Ishikawa (cell line): Measurements from ENCODE around the gene LYPD3.

Experiments used
- CEBPB ChIP-seq: IDR thresholded peaks from 2 replicates; pipeline ENCODE4 v1.6.1; 2012
- CREB1 ChIP-seq: IDR thresholded peaks from 2 replicates; pipeline ENCODE4 v1.6.1; 2012; ENCODE audit warnings: low read depth
- EGR1 ChIP-seq: IDR thresholded peaks from 2 replicates; pipeline ENCODE4 v1.6.1; 2012
- EP300 ChIP-seq: IDR thresholded peaks from 2 replicates; pipeline ENCODE4 v1.6.1; 2012; ENCODE audit warnings: borderline replicate concordance
- FOXM1 ChIP-seq: IDR thresholded peaks from 2 replicates; pipeline ENCODE4 v1.6.1; 2012; ENCODE audit warnings: low read depth, borderline replicate concordance
- NFIC ChIP-seq: IDR thresholded peaks from 2 replicates; pipeline ENCODE4 v1.6.1; 2012
- RAD21 ChIP-seq: IDR thresholded peaks from 2 replicates; pipeline ENCODE4 v1.6.1; 2012; ENCODE audit warnings: low read depth
- REST ChIP-seq: IDR thresholded peaks from 2 replicates; pipeline ENCODE4 v1.6.1; 2012; ENCODE audit warnings: low read depth, mild to moderate bottlenecking
- TAF1 ChIP-seq: IDR thresholded peaks from 2 replicates; pipeline ENCODE4 v1.6.1; 2012; ENCODE audit warnings: low read depth, mild to moderate bottlenecking
- TCF12 ChIP-seq: IDR thresholded peaks from 2 replicates; pipeline ENCODE4 v1.6.1; 2012; ENCODE audit warnings: low read depth
- TEAD4 ChIP-seq: IDR thresholded peaks from 2 replicates; pipeline ENCODE4 v1.6.1; 2012
- YY1 ChIP-seq: IDR thresholded peaks from 2 replicates; pipeline ENCODE4 v1.6.1; 2012; ENCODE audit warnings: low read depth
- ZBTB7A ChIP-seq: IDR thresholded peaks from 2 replicates; pipeline ENCODE4 v1.6.1; 2012; ENCODE audit warnings: low read depth
- TF ChIP-seq, protein P1 (sequence below): IDR thresholded peaks from 2 replicates; pipeline ENCODE4 v1.6.1; 2012
- TF ChIP-seq, protein P2 (sequence below): IDR thresholded peaks from 2 replicates; pipeline ENCODE4 v1.6.1; 2012

The LYPD3 gene

DNA sequence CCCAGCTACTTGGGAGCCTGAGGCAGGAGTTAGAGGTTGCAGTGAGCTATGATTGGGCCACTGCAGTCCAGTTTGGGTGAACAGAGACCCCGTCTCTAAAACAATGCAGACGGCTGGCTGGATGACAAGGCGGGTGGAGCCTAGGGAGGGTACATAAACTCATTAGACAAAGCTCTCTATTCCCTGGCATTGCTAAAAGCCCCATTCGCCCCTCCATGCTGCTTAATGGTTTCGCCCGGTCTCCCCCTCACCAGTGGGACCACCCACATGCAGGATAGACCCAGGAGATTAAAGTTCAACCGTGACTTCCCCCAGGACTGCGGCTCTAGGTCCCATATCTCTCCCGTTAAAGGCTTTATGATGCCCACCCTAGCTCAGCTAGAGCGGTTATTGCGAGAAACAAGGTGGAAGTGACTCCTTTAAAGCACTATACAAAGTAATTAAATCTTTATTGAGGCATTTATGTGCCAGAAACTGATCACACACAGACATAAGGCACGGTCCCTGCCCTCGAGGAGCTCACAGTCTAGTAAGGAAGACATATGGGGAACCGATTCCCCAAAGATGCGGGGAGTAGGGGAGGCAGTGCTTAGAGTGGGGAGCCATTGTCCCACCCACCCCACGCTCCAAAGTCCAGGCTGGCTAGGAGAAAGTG, 4.9 kb downstream of the LYPD3 start:
- no peak for TF ChIP-seq CREB1
- no peak for TF ChIP-seq TCF12
- TF ChIP-seq TAF1, result no peak
- no peak for TF ChIP-seq REST
- TF ChIP-seq FOXM1, result no peak
- TF ChIP-seq CEBPB, result no peak
- TF ChIP-seq, protein P1, sequence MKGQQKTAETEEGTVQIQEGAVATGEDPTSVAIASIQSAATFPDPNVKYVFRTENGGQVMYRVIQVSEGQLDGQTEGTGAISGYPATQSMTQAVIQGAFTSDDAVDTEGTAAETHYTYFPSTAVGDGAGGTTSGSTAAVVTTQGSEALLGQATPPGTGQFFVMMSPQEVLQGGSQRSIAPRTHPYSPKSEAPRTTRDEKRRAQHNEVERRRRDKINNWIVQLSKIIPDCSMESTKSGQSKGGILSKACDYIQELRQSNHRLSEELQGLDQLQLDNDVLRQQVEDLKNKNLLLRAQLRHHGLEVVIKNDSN, result no peak
- TF ChIP-seq, protein P2, sequence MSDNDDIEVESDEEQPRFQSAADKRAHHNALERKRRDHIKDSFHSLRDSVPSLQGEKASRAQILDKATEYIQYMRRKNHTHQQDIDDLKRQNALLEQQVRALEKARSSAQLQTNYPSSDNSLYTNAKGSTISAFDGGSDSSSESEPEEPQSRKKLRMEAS, result no peak
- no peak for TF ChIP-seq EP300
- TF ChIP-seq YY1, result no peak
- no peak for TF ChIP-seq RAD21
- no peak for TF ChIP-seq ZBTB7A
- TF ChIP-seq NFIC, result no peak
- TF ChIP-seq TEAD4, result no peak

DNA sequence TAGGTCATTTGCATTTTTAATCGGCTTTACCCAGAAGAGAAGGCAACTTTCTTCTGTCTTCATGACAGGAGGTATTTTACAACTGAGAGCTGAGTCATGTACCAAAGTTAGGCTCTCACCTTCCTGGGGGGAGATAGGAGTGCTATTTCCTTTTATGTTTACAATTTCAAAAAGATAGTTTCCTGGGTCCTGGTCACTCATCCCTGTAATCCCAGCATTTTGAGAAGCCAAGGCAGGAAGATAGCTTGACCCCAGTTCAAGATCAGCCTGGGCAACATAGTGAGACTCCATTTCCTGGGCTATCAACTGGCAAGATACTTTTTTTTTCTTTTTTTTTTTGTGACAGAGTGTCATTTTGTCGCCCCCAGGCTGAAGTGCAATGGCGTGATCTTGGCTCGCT, 7.6 kb downstream of the LYPD3 start:
- TF ChIP-seq RAD21 (no peak), EGR1 (no peak), EP300 (no peak), CREB1 (no peak), TAF1 (no peak), REST (no peak), FOXM1 (no peak), TEAD4 (no peak)
- TF ChIP-seq, protein P1, result no peak

GRCh38 chr19:43455321-43456113, 9.9 kb downstream of the LYPD3 start:
- TF ChIP-seq CREB1 (no peak), TEAD4 (no peak), EP300 (no peak), YY1 (no peak), RAD21 (no peak), TCF12 (no peak), ZBTB7A (no peak), REST (no peak), TAF1 (no peak)
- TF ChIP-seq, protein P1, result no peak
- TF ChIP-seq, protein P2, result no peak

GRCh38 chr19:43454031-43454430, 11.4 kb downstream of the LYPD3 start:
- TF ChIP-seq TEAD4 (no peak), EP300 (no peak), CREB1 (no peak), NFIC (no peak), YY1 (no peak), RAD21 (no peak), ZBTB7A (no peak), TCF12 (no peak), FOXM1 (no peak), CEBPB (no peak), EGR1 (no peak), REST (no peak), TAF1 (no peak)
- TF ChIP-seq, protein P2, result no peak
- TF ChIP-seq, protein P1, result no peak
